ENCODE results near the gene SLC9A1. TPM values are rescaled to one million over a fixed set of nuclear protein-coding genes. Genes with fewer than 3 reads are reported as not detected.

SLC9A1 gene
- polyA plus RNA-seq, 3 donors from 2014 or later = 3.2 to 17.3 (median 3.7) TPM

DNA sequence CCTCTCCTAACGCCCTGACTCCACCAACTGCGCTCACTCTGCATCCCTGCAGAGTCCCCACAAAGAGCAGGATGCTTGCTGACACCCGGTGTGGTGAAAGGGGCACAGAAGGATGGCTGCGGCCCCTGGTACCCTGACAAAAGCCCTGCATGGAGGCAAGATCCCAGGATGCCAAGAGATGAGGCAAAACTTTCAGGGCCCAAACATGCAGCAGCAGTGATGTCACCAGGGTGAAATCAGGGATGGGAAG is 36.6 kb downstream of the SLC9A1 start:
- H3K9me3 Mint-ChIP-seq = no peaks in the 10 kb centered on the region

DNA sequence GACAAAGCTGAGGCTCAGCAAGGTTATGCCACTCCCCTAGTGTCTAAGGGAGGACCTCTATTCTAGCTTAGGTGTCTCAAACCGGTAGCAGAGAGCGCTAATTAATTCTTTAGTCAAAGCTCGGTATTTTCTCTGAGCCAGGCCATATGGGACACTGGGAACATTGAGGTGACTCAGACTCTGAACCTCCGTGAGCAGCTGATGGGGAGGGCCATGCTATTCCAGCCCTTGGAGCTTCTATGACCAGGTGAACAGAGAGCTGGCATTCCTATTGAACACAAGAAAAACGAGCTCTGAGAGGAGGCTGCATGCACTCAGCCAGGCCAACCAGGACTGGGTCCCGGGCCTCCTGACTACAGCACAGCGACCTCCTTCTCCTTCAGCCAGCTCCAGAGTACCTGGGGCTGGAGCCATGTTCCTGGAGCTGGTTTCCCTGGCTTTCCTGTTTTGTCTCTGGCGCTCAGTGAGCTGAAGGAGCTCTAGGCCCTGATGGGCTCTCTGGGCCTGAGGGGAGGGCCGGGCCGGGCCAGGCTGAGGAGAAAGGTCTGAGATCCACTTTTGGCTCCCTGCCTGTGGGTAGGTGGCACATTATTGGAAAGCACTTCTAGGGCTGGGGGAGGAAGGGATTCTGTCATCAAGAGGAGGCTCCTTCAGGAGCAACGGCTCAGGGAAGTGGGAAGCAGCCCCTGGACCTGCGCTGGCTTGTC is 37.0 kb downstream of the SLC9A1 start:
- H3K27me3 Mint-ChIP-seq (ENCODE audit: low read depth in 3 of 3) = peaks cover 0 to 2% (median 0%) of the 10 kb centered on the region in 3 donors
- peaks cover 8 to 12% of the 10 kb centered on the region in 2 donors for H3K4me1 Mint-ChIP-seq
- no peak overlapping the region for H3K4me3 Mint-ChIP-seq
- H3K36me3 Mint-ChIP-seq = peaks cover 0 to 8% (median 0%) of the 10 kb centered on the region in 3 donors
- no peak overlapping the region for H3K27ac Mint-ChIP-seq
- H3K9me3 Mint-ChIP-seq = no peaks in the 10 kb centered on the region
- DNase-seq = no peak

More for the DNA sequence above, 36.6 kb downstream of the SLC9A1 start:
- Mint-ChIP-seq H3K27ac (no peak overlapping the region), H3K4me3 (no peak overlapping the region), H3K36me3 (peaks cover 0 to 7% (median 0%) of the 10 kb centered on the region in 3 donors), H3K27me3 (ENCODE audit: low read depth in 3 of 3) (peaks cover 0 to 2% (median 0%) of the 10 kb centered on the region in 3 donors), H3K4me1 (peaks cover 6 to 7% of the 10 kb centered on the region in 2 donors)
- DNase-seq = no peak

DNA sequence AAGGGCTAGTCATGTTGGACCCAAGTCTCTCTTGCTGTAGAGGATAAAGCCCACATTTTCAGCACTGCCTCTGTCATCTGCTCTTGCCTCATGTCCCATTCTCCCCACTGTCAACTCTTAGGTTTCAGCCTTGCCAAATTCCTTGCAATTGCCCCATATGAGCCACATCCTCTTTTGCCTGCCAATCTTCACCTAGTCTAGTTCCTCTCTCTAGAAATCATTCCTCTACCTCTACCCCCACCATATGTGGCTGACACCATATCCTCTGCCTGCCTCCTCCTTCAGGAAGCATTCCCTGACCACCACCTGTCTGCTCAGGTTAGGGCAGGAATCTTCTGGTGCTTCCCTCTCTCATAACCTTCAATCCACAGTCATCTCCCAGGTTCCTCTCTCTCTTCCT is 38.2 kb downstream of the SLC9A1 start:
- no peaks in the 10 kb centered on the region for H3K27me3 Mint-ChIP-seq (ENCODE audit: low read depth in 3 of 3)
- DNase-seq = no peak
- H3K4me3 Mint-ChIP-seq = no peak overlapping the region
- H3K36me3 Mint-ChIP-seq = peaks cover 0 to 8% (median 0%) of the 10 kb centered on the region in 3 donors
- H3K4me1 Mint-ChIP-seq = peaks cover 16 to 24% of the 10 kb centered on the region in 2 donors
- H3K27ac Mint-ChIP-seq = peak overlapping the region in 3 of 6 donors; percentile 18 to 45 (median 36)
- H3K9me3 Mint-ChIP-seq = no peaks in the 10 kb centered on the region

- Mint-ChIP-seq H3K36me3 (peaks cover 0 to 8% (median 0%) of the 10 kb centered on the region in 3 donors), H3K27me3 (ENCODE audit: low read depth in 3 of 3) (no peaks in the 10 kb centered on the region), H3K4me3 (no peak overlapping the region), H3K9me3 (no peaks in the 10 kb centered on the region), H3K27ac (peak overlapping the region in 1 of 6 donors; percentile 36), H3K4me1 (peaks cover 19 to 28% of the 10 kb centered on the region in 2 donors)
- DNase-seq = no peak
Measured at GRCh38 chr1:27116232-27116631, 38.7 kb downstream of the SLC9A1 start.

DNA sequence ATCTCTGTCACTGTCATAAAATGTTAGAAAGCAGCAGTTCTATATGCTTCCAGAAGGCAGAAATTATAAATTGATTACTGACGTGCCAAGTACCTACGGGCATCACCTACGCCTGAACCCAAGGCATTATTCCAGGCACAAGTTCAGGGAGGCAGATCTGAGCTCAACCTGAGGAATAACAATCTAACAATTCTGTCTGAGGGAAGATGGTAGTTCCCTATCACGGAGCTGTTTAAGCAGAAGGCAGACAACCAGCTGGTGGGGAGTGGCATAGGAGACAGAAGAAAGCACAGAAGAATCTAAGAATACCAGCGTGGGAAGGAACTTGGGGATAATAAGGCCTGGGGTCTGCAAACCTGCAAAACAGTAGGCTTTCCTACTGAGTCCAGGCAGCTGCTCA is 40.4 kb downstream of the SLC9A1 start:
- no peaks in the 10 kb centered on the region for H3K27me3 Mint-ChIP-seq (ENCODE audit: low read depth in 3 of 3)
- no peak for DNase-seq
- H3K4me1 Mint-ChIP-seq = peaks cover 24 to 28% of the 10 kb centered on the region in 2 donors
- no peak overlapping the region for H3K27ac Mint-ChIP-seq
- H3K4me3 Mint-ChIP-seq = no peak overlapping the region
- peaks cover 0 to 8% (median 0%) of the 10 kb centered on the region in 3 donors for H3K36me3 Mint-ChIP-seq
- H3K9me3 Mint-ChIP-seq = no peaks in the 10 kb centered on the region

DNA sequence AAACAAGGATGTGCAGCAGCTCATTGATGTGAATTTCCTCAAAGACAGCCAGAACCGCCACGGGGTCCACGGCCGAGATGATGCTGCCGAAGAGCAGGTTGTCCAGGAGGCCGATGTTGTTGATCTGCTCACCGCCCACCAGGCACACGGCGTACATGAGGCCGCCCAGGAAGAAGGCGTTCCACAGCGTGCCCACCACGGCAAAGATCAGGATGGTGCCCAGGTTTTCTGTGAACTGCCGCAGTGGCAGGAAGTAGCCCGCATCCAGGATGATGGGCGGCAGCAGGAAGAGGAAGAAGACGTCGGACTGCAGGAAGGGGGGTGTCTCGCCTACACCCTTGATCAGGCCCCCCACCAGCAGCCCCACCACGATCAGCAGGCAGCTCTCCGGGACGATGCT is 41.1 kb downstream of the SLC9A1 start:
- peaks cover 30 to 33% of the 10 kb centered on the region in 2 donors for H3K4me1 Mint-ChIP-seq
- DNase-seq = no peak
- H3K9me3 Mint-ChIP-seq = no peaks in the 10 kb centered on the region
- H3K27me3 Mint-ChIP-seq (ENCODE audit: low read depth in 3 of 3) = peaks cover 0 to 3% (median 0%) of the 10 kb centered on the region in 3 donors
- H3K27ac Mint-ChIP-seq = peak overlapping the region in 1 of 6 donors; percentile 3
- H3K4me3 Mint-ChIP-seq = no peak overlapping the region
- peaks cover 0 to 8% (median 0%) of the 10 kb centered on the region in 3 donors for H3K36me3 Mint-ChIP-seq

DNA sequence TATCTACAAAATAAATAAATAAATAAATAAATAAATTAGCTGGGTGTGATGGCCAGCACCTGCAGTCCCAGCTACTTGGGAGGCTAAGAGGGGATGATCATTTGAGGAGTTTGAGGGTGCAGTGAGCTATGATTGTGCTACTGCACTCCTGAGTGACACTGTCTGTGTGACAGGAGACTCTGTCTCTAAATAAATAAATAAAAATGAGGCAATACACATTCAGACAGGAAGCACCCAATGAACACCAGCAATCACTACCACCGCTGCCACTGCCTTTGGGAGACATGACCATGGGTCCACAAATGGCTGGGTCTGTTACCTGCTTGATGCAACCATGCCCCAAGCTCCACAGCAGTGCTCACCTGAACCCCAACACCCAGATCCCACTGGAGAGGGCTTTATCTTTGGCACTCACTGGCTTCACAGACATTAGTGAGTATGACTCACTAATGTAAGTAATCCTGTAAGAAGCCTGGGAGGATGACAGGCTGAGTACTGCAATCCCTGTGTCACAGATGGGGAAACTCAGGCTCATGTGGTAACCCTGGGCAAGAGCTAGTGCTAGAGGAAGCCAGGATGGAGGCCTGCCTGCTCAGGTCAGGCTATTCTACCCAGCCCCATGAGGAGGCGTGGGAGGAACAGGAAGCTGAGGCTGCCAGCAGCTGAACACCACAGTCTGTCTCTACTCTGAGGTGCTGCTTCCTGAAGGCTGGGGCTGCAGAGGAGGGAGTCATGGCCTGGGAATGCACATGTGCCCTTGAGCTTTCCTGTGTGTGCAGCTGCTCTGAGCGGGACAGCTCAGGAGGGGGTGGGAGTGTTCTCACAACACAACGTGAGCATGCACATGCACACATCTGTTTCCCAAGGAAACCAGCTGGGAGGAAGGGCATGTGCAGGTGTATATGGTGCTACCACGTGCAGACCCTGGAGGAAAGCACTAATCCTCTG is 43.0 kb downstream of the SLC9A1 start:
- DNase-seq = peak; percentile 66 to 69 (median 68)
- no peaks in the 10 kb centered on the region for H3K9me3 Mint-ChIP-seq
- H3K27me3 Mint-ChIP-seq (ENCODE audit: low read depth in 3 of 3) = peaks cover 0 to 3% (median 0%) of the 10 kb centered on the region in 3 donors
- H3K27ac Mint-ChIP-seq = peak overlapping the region; percentile 76 to 87 (median 84)
- peaks cover 0 to 12% (median 0%) of the 10 kb centered on the region in 3 donors for H3K36me3 Mint-ChIP-seq
- H3K4me3 Mint-ChIP-seq = peak overlapping the region; percentile 41 to 75 (median 68)
- peaks cover 30 to 32% of the 10 kb centered on the region in 2 donors for H3K4me1 Mint-ChIP-seq

- Mint-ChIP-seq H3K27ac (peak overlapping the region in 3 of 6 donors; percentile 7 to 56 (median 37)), H3K4me1 (peaks cover 27 to 29% of the 10 kb centered on the region in 2 donors), H3K4me3 (no peak overlapping the region), H3K36me3 (peaks cover 0 to 20% (median 3%) of the 10 kb centered on the region in 3 donors), H3K27me3 (ENCODE audit: low read depth in 3 of 3) (peaks cover 0 to 5% (median 1%) of the 10 kb centered on the region in 3 donors), H3K9me3 (no peaks in the 10 kb centered on the region)
- DNase-seq = no peak
Measured at GRCh38 chr1:27109103-27109822, 45.7 kb downstream of the SLC9A1 start.

- Mint-ChIP-seq H3K36me3 (peaks cover 0 to 15% (median 3%) of the 10 kb centered on the region in 3 donors), H3K4me3 (no peak overlapping the region), H3K9me3 (no peaks in the 10 kb centered on the region), H3K27me3 (ENCODE audit: low read depth in 3 of 3) (peaks cover 0 to 5% (median 1%) of the 10 kb centered on the region in 3 donors), H3K4me1 (peaks cover 27% of the 10 kb centered on the region in 2 donors), H3K27ac (no peak overlapping the region)
- no peak for DNase-seq
Measured at GRCh38 chr1:27108588-27108987, 46.3 kb downstream of the SLC9A1 start.

DNA sequence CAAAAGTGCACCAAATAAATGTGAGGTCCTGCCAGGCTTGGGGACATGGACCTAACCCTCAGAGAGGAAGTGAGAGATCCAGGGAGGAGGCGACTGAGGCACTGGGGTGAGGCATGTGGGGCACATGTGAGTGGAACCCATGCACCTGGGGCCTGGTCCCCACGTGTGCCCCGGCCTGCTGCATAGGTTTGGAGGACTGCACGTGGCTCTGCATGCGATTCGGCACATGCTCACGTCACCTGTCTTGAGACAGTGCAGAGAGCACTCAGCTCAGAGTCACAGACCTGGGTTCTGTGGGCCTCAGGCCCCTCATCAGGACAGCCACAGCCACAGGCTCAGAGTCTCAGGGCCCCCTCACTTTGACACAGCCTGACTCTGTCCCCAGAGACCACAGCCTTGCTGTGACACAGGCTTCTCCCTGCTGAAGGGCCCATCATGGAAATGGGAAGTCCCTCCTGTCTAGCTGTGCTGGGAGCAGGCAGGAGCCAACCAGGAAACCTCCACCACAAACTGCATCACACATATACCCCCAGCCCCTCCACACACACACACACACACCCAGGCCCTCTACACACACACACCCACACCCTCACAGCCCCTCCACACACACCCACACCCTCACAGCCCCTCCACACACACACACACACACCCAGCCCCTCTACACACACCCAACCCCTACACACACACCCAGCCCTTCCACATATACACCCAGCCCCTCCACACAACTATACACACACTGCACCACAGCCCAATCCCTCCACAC is 48.2 kb downstream of the SLC9A1 start:
- Mint-ChIP-seq H3K9me3 (no peaks in the 10 kb centered on the region), H3K27me3 (ENCODE audit: low read depth in 3 of 3) (peaks cover 0 to 5% (median 1%) of the 10 kb centered on the region in 3 donors), H3K36me3 (peaks cover 0 to 12% (median 3%) of the 10 kb centered on the region in 3 donors), H3K4me3 (no peak overlapping the region), H3K4me1 (peaks cover 10 to 14% of the 10 kb centered on the region in 2 donors), H3K27ac (peak overlapping the region in 5 of 6 donors; percentile 45 to 89 (median 76))
- no peak for DNase-seq

DNA sequence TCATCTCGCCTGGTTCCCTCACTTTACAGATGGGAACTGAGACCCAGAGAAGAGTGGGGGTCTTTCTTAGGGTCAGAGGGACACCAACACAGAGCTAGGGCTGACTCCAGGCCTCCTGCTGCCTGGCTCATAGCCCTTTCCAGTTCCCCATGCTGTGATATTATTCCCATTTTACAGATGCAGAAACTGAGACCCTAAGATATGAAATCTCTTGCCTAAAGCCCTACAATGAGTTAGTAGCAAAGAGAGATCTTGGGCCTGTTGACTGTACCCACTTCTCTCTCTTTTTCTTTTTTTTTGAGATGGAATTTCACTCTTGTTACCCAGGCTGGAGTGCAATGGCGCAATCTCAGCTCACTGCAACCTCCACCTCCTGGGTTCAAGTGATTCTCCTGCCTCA is 49.9 kb downstream of the SLC9A1 start:
- peaks cover 5 to 7% of the 10 kb centered on the region in 2 donors for H3K4me1 Mint-ChIP-seq
- H3K27me3 Mint-ChIP-seq (ENCODE audit: low read depth in 3 of 3) = peaks cover 0 to 5% (median 1%) of the 10 kb centered on the region in 3 donors

DNA sequence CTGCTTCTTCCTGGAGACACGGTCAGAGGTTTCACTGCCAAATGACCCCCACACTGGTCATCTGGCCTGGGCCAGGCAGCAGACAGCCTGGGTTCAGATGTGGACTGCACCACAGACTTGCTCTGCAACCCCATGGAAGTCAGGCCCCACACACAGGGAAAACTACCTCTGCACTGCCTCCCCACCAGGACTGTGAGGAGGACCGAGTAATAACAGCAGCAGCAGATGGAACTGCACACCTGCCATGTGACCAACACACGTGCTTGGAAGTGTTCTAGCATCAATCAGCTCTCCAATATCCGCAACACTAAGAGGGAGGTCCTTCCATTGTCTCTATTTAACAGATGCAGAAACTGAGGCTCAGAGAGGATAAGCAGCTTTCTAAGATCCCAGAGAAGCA is 51.4 kb downstream of the SLC9A1 start:
- H3K9me3 Mint-ChIP-seq = no peaks in the 10 kb centered on the region
- H3K4me3 Mint-ChIP-seq = no peak overlapping the region
- peaks cover 0 to 3% (median 2%) of the 10 kb centered on the region in 3 donors for H3K27me3 Mint-ChIP-seq (ENCODE audit: low read depth in 3 of 3)
- peaks cover 0 to 12% (median 3%) of the 10 kb centered on the region in 3 donors for H3K36me3 Mint-ChIP-seq
- peaks cover 4 to 10% of the 10 kb centered on the region in 2 donors for H3K4me1 Mint-ChIP-seq
- H3K27ac Mint-ChIP-seq = peak overlapping the region in 1 of 6 donors; percentile 71
- DNase-seq = no peak

More for the DNA sequence above, 49.9 kb downstream of the SLC9A1 start:
- Mint-ChIP-seq H3K27ac (no peak overlapping the region), H3K9me3 (no peaks in the 10 kb centered on the region), H3K4me3 (no peak overlapping the region), H3K36me3 (peaks cover 0 to 12% (median 3%) of the 10 kb centered on the region in 3 donors)
- no peak for DNase-seq

Measured in immature natural killer cell (primary cell).